SK-N-SH (cell line): ENCODE results near the gene CPED1. TPM values are rescaled to one million over a fixed set of nuclear protein-coding genes. Genes with fewer than 3 reads are reported as not detected.

Source experiments
- CTCF ChIA-PET: fragments of 300-600, 350-600 bp; formaldehyde crosslinking; extraction: SDS; loops from one replicate; lab custom pipeline; 2021; lab: Yijun Ruan, JAX
- POLR2A ChIA-PET: fragments of 350-600 bp; sonication (Branson Sonifier 250); formaldehyde crosslinking; extraction: SDS; loops from one replicate; lab custom pipeline; 2020; ENCODE audit warnings: antibody characterized with exemption, inconsistent platforms; lab: Yijun Ruan, JAX
- DNase-seq: peaks from one replicate; pipeline ENCODE4 v3.0.0; 2012
- H2AFZ ChIP-seq: fragments of 200-600 bp; sonication (generic); 2 replicates; pipeline ENCODE4 v1.8.1; 2016; ENCODE audit warnings: antibody characterized with exemption, mild to moderate bottlenecking, low read depth
- H3F3A ChIP-seq: fragments of 200-600 bp; sonication (generic); replicated peaks from 2 replicates; pipeline ENCODE3; 2016; ENCODE audit warnings: antibody characterized with exemption, mild to moderate bottlenecking; ENCODE audit not compliant: insufficient read depth
- H3K27ac ChIP-seq, 2 experiments: fragments of 200-500 bp in 1 of 2; fragments of 200-600 bp in 1 of 2; sonication (Bioruptor generic) in 1 of 2; sonication (generic), shearing (Covaris generic) in 1 of 2; 2 replicates each; pipeline versions ENCODE4 v1.5.1 to v1.6.1; 2014 to 2016; ENCODE audit warnings: low read depth in 2 of 2, inconsistent platforms in 1 of 2, low read length in 1 of 2, mild to moderate bottlenecking in 1 of 2, mixed read lengths in 1 of 2
- H3K27me3 ChIP-seq: fragments of 200-600 bp; sonication (generic), shearing (Covaris generic); 2 replicates; pipeline ENCODE4 v1.6.1; 2016; ENCODE audit warnings: mixed run types; ENCODE audit not compliant: insufficient read depth
- H3K36me3 ChIP-seq, 2 experiments: fragments of 200-500 bp in 1 of 2; fragments of 200-600 bp in 1 of 2; sonication (Bioruptor generic) in 1 of 2; sonication (generic) in 1 of 2; replicated peaks in 1 of 2; 2 replicates each; pipeline versions ENCODE3 to v1.5.1; 2014 to 2016; ENCODE audit warnings: low read length in 1 of 2, mild to moderate bottlenecking in 1 of 2; ENCODE audit not compliant: insufficient read depth in 2 of 2, control insufficient read depth in 1 of 2
- H3K4me1 ChIP-seq, 2 experiments: fragments of 200-500 bp in 1 of 2; fragments of 200-600 bp in 1 of 2; sonication (Bioruptor generic) in 1 of 2; sonication (generic), shearing (Covaris generic) in 1 of 2; 2 replicates each; pipeline versions ENCODE4 v1.5.1 to v1.6.1; 2014 to 2016; ENCODE audit warnings: low read depth in 1 of 2, low read length in 1 of 2, mixed run types in 1 of 2; ENCODE audit not compliant: insufficient read depth in 2 of 2, control insufficient read depth in 1 of 2
- H3K4me2 ChIP-seq: fragments of 200-600 bp; sonication (generic), shearing (Covaris generic); 2 replicates; pipeline ENCODE4 v1.6.1; 2017; ENCODE audit warnings: mixed run types
- H3K4me3 ChIP-seq, 2 experiments: fragments of 200-500 bp in 1 of 2; fragments of 200-600 bp in 1 of 2; sonication (Bioruptor generic) in 1 of 2; sonication (generic), shearing (Covaris generic) in 1 of 2; 2 replicates each; pipeline versions ENCODE4 v1.5.1 to v1.8.1; 2014 to 2016; ENCODE audit warnings: low read depth in 2 of 2, inconsistent platforms in 1 of 2, low read length in 1 of 2, mild to moderate bottlenecking in 1 of 2, mixed read lengths in 1 of 2, moderate library complexity in 1 of 2
- H3K79me2 ChIP-seq: fragments of 200-600 bp; sonication (generic); 2 replicates; pipeline ENCODE4 v1.8.1; 2017; ENCODE audit warnings: mild to moderate bottlenecking; ENCODE audit not compliant: insufficient read depth
- H3K9ac ChIP-seq: fragments of 200-600 bp; sonication (generic); 2 replicates; pipeline ENCODE4 v1.6.1; 2017; ENCODE audit warnings: mixed run types
- H3K9me2 ChIP-seq: fragments of 200-600 bp; sonication (generic); 2 replicates; pipeline ENCODE4 v1.6.1; 2017; ENCODE audit warnings: mixed run types
- H3K9me3 ChIP-seq: fragments of 200-600 bp; sonication (generic); 2 replicates; pipeline ENCODE4 v1.6.1; 2017; ENCODE audit warnings: mixed run types, mild to moderate bottlenecking, moderate library complexity
- H4K20me1 ChIP-seq: fragments of 200-600 bp; sonication (generic); 2 replicates; pipeline ENCODE4 v1.6.1; 2017; ENCODE audit warnings: mild to moderate bottlenecking, mixed run types; ENCODE audit not compliant: insufficient read depth
- ELF1 ChIP-seq: IDR thresholded peaks from 2 replicates; pipeline ENCODE4 v1.4.0; 2012
- EP300 ChIP-seq, 2 experiments: IDR thresholded peaks; 2 replicates each; pipeline versions ENCODE4 v1.4.0 to v1.6.1; 2012; ENCODE audit warnings: borderline replicate concordance in 1 of 2, low read depth in 1 of 2, low read length in 1 of 2
- EZH2phosphoT487 ChIP-seq: fragments of 200-600 bp; sonication (generic); IDR thresholded peaks from 2 replicates; pipeline ENCODE4 v1.6.1; 2017; ENCODE audit warnings: low read depth, mixed run types, mild to moderate bottlenecking, antibody characterized with exemption, moderate library complexity, borderline replicate concordance
- FOSL2 ChIP-seq: IDR thresholded peaks from 2 replicates; pipeline ENCODE4 v1.4.0; 2012; ENCODE audit warnings: low read depth, mild to moderate bottlenecking, moderate library complexity, borderline replicate concordance
- FOXJ3 ChIP-seq: sonication (generic); formaldehyde crosslinking; IDR thresholded peaks from 2 replicates; pipeline ENCODE4 v1.5.1; 2020; ENCODE audit warnings: mild to moderate bottlenecking, missing genetic modification reagents
- GABPA ChIP-seq: IDR thresholded peaks from 2 replicates; pipeline ENCODE4 v1.4.0; 2012; ENCODE audit warnings: low read depth, mild to moderate bottlenecking
- JUND ChIP-seq: IDR thresholded peaks from 2 replicates; pipeline ENCODE4 v1.4.0; 2012
- MAX ChIP-seq: IDR thresholded peaks from 2 replicates; pipeline ENCODE4 v1.4.0; 2012; ENCODE audit warnings: low read depth
- MEF2A ChIP-seq: IDR thresholded peaks from 2 replicates; pipeline ENCODE4 v1.4.0; 2012; ENCODE audit warnings: low read depth, borderline replicate concordance
- MXI1 ChIP-seq: IDR thresholded peaks from 2 replicates; pipeline ENCODE4 v1.6.1; 2012; ENCODE audit warnings: mild to moderate bottlenecking, low read depth, low read length, improper control_type of control experiment
- NFIC ChIP-seq: IDR thresholded peaks from 2 replicates; pipeline ENCODE4 v1.4.0; 2012; ENCODE audit warnings: borderline replicate concordance
- NRF1 ChIP-seq: IDR thresholded peaks from 2 replicates; pipeline ENCODE4 v1.6.1; 2012; ENCODE audit warnings: low read depth, mild to moderate bottlenecking, low read length
- POLR2AphosphoS5 ChIP-seq: IDR thresholded peaks from 2 replicates; pipeline ENCODE4 v1.6.1; 2012; ENCODE audit warnings: low read depth, low read length
- RCOR1 ChIP-seq: fragments of 150-350 bp; IDR thresholded peaks from 2 replicates; pipeline ENCODE4 v1.6.1; 2017; ENCODE audit warnings: antibody characterized with exemption, low read length
- RXRA ChIP-seq: IDR thresholded peaks from 2 replicates; pipeline ENCODE4 v1.4.0; 2012; ENCODE audit warnings: low read depth, mild to moderate bottlenecking, borderline replicate concordance
- TCF12 ChIP-seq: IDR thresholded peaks from 2 replicates; pipeline ENCODE4 v1.4.0; 2012
- WGBS: methylation state at CpG from one replicate; pipeline ENCODE4 v1.1.6; 2017; ENCODE audit warnings: low lambda C conversion rate; 5-methylcytosine and 5-hydroxymethylcytosine counted together
- polyA plus RNA-seq, 3 experiments: library from polyadenylated mRNA; depleted of rRNA; stranded (reverse); fragments of >200 nt; gene quantifications; 2 replicates each; pipeline ENCODE4 v1.2.3, GENCODE V29; 2012
- TF ChIP-seq, protein P1 (sequence below): fragments of 150-350 bp; IDR thresholded peaks from 2 replicates; pipeline ENCODE4 v1.6.1; 2017; ENCODE audit warnings: antibody characterized with exemption, low read length, low read depth, borderline replicate concordance
- TF ChIP-seq, protein P2 (sequence below): IDR thresholded peaks from 2 replicates; pipeline ENCODE4; 2012
- TF ChIP-seq, protein P3 (sequence below): IDR thresholded peaks from 2 replicates; pipeline ENCODE4 v1.6.1; 2012; ENCODE audit warnings: mild to moderate bottlenecking, low read depth, low read length, moderate library complexity
- TF ChIP-seq, protein P4 (sequence below): fragments of 200-600 bp; sonication (generic); IDR thresholded peaks from 2 replicates; pipeline ENCODE4 v1.6.1; 2017; ENCODE audit warnings: antibody characterized with exemption, mild to moderate bottlenecking, moderate library complexity

CPED1 gene
- polyA plus RNA-seq, 1 of the 3 experiments (the other 2 are of a cell fraction), result 4.4 TPM

DNA sequence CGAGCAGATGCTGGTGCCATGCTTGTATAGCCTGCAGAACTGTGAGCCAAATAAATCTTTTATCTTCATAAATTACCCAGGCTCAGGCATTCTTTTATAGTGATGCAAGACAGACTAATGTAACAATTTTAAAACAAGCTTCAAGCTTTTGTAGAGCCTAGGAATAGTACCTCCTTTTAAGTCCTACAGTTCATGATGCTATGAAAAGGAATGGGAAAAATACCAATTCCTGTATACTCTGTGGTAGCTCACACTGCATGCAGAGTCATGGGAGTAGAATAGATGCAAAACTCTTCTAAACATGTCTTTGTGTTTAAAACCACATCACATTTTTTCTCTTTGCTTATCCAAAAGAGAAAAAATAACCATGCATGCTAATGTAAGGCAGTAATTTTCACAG, 273.7 kb downstream of the CPED1 start:
- POLR2A ChIA-PET, result no interaction called here
- DNase-seq, result no peak
- TF ChIP-seq RXRA (no peak), EZH2phosphoT487 (no peak), MEF2A (no peak), NRF1 (no peak), JUND (no peak), TCF12 (no peak), ELF1 (no peak), FOSL2 (no peak), NFIC (no peak), POLR2AphosphoS5 (no peak), FOXJ3 (CRISPR knock-in tag) (no peak), GABPA (no peak), MAX (no peak), EP300 (IDR thresholded peaks at IDR 0.05; ENCODE audit: borderline replicate concordance in 1 of 2, low read depth in 1 of 2, low read length in 1 of 2) (no peak), RCOR1 (no peak), MXI1 (no peak)
- TF ChIP-seq, protein P1, sequence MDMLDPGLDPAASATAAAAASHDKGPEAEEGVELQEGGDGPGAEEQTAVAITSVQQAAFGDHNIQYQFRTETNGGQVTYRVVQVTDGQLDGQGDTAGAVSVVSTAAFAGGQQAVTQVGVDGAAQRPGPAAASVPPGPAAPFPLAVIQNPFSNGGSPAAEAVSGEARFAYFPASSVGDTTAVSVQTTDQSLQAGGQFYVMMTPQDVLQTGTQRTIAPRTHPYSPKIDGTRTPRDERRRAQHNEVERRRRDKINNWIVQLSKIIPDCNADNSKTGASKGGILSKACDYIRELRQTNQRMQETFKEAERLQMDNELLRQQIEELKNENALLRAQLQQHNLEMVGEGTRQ, result no peak
- TF ChIP-seq, protein P2, sequence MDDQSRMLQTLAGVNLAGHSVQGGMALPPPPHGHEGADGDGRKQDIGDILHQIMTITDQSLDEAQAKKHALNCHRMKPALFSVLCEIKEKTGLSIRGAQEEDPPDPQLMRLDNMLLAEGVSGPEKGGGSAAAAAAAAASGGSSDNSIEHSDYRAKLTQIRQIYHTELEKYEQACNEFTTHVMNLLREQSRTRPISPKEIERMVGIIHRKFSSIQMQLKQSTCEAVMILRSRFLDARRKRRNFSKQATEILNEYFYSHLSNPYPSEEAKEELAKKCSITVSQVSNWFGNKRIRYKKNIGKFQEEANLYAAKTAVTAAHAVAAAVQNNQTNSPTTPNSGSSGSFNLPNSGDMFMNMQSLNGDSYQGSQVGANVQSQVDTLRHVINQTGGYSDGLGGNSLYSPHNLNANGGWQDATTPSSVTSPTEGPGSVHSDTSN, result no peak
- TF ChIP-seq, protein P3, sequence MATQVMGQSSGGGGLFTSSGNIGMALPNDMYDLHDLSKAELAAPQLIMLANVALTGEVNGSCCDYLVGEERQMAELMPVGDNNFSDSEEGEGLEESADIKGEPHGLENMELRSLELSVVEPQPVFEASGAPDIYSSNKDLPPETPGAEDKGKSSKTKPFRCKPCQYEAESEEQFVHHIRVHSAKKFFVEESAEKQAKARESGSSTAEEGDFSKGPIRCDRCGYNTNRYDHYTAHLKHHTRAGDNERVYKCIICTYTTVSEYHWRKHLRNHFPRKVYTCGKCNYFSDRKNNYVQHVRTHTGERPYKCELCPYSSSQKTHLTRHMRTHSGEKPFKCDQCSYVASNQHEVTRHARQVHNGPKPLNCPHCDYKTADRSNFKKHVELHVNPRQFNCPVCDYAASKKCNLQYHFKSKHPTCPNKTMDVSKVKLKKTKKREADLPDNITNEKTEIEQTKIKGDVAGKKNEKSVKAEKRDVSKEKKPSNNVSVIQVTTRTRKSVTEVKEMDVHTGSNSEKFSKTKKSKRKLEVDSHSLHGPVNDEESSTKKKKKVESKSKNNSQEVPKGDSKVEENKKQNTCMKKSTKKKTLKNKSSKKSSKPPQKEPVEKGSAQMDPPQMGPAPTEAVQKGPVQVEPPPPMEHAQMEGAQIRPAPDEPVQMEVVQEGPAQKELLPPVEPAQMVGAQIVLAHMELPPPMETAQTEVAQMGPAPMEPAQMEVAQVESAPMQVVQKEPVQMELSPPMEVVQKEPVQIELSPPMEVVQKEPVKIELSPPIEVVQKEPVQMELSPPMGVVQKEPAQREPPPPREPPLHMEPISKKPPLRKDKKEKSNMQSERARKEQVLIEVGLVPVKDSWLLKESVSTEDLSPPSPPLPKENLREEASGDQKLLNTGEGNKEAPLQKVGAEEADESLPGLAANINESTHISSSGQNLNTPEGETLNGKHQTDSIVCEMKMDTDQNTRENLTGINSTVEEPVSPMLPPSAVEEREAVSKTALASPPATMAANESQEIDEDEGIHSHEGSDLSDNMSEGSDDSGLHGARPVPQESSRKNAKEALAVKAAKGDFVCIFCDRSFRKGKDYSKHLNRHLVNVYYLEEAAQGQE, result no peak
- TF ChIP-seq, protein P4, sequence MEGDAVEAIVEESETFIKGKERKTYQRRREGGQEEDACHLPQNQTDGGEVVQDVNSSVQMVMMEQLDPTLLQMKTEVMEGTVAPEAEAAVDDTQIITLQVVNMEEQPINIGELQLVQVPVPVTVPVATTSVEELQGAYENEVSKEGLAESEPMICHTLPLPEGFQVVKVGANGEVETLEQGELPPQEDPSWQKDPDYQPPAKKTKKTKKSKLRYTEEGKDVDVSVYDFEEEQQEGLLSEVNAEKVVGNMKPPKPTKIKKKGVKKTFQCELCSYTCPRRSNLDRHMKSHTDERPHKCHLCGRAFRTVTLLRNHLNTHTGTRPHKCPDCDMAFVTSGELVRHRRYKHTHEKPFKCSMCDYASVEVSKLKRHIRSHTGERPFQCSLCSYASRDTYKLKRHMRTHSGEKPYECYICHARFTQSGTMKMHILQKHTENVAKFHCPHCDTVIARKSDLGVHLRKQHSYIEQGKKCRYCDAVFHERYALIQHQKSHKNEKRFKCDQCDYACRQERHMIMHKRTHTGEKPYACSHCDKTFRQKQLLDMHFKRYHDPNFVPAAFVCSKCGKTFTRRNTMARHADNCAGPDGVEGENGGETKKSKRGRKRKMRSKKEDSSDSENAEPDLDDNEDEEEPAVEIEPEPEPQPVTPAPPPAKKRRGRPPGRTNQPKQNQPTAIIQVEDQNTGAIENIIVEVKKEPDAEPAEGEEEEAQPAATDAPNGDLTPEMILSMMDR, result no peak
- Histone ChIP-seq H3K4me1 (no peaks in the 10 kb centered on the region), H3K27me3 (no peaks in the 10 kb centered on the region), H3K9ac (no peak overlapping the region), H3K79me2 (no peaks in the 10 kb centered on the region), H3K36me3 (no peaks in the 10 kb centered on the region), H2AFZ (no peak overlapping the region), H3K9me2 (no peaks in the 10 kb centered on the region), H4K20me1 (no peaks in the 10 kb centered on the region), H3K4me2 (no peak overlapping the region), H3K9me3 (no peaks in the 10 kb centered on the region), H3K4me3 (no peak overlapping the region), H3F3A (no peaks in the 10 kb centered on the region), H3K27ac (no peak overlapping the region)
- CTCF ChIA-PET, result no interaction called here
- 47% methylated on average over 1 of the region's 1 CpG for WGBS
